HepG2 (cell line): ENCODE measurements around the gene ATP4B. TPM values are rescaled to one million over a fixed set of nuclear protein-coding genes. Genes with fewer than 3 reads are reported as not detected.
A peak's percentile ranks its signal among the peaks of the same experiment; 100 is the strongest.

Source experiments
- ATAC-seq: fragments of 200-7000 bp; cut with Tn5 transposase; 3 replicates; pipeline ENCODE4 v1.9.1; 2020; ENCODE audit warnings: mild to moderate bottlenecking, moderate library complexity
- BruUV-seq: library from RNA; stranded (reverse); fragments of 400-500 nt; replicated peaks from 2 replicates; lab custom pipeline; 2021; lab: Mats Ljungman, UMichigan
- CTCF ChIA-PET: fragments of 300-600 bp; formaldehyde crosslinking; extraction: SDS; loops from one replicate; lab custom pipeline; 2021; ENCODE audit warnings: low total read pairs, inconsistent platforms, low intra/inter-chr PET ratio; lab: Yijun Ruan, JAX
- POLR2A ChIA-PET: fragments of 350-600 bp; sonication (Branson Sonifier 250); formaldehyde crosslinking; loops from one replicate; lab custom pipeline; 2020; ENCODE audit warnings: antibody characterized with exemption, inconsistent platforms; lab: Yijun Ruan, JAX
- DNase-seq: peaks from one replicate; pipeline ENCODE4 v3.0.0-alpha.2; 2015; ENCODE audit warnings: low spot score
- FAIRE-seq: peaks from 3 replicates; lab custom pipeline; 2011; peaks lifted over from hg19 to GRCh38; lab: Jason Lieb, UNC
- H2AFZ ChIP-seq: one replicate; pipeline ENCODE4 v1.6.1; 2011; ENCODE audit warnings: low read length, inconsistent platforms
- H3K27ac ChIP-seq: fragments of 300-600 bp; 3 replicates; pipeline ENCODE4 v1.8.0; 2011; ENCODE audit warnings: mixed run types, mild to moderate bottlenecking, mixed read lengths, low read length, inconsistent platforms; ENCODE audit not compliant: insufficient read depth; ENCODE audit errors: extremely low read length
- H3K27me3 ChIP-seq, 2 experiments: fragments of 200-600 bp in 1 of 2; 2 replicates in 1 of 2; 3 replicates in 1 of 2; pipeline versions ENCODE4 v1.6.0 to v1.8.0; 2011; ENCODE audit warnings: low read length in 2 of 2, mild to moderate bottlenecking in 2 of 2, moderate library complexity in 2 of 2, inconsistent platforms in 1 of 2; ENCODE audit not compliant: insufficient read depth in 2 of 2, control insufficient read depth in 1 of 2
- H3K36me3 ChIP-seq, 2 experiments: fragments of 200-600 bp in 1 of 2; replicated peaks in 1 of 2; 2 replicates in 1 of 2; 3 replicates in 1 of 2; pipeline versions ENCODE4 v1.5.1 to v1.8.0; 2011; ENCODE audit warnings: low read length in 2 of 2, inconsistent platforms in 1 of 2; ENCODE audit not compliant: insufficient read depth in 2 of 2, control insufficient read depth in 1 of 2
- H3K4me1 ChIP-seq: 2 replicates; pipeline ENCODE4 v1.5.1; 2012; ENCODE audit warnings: low read length, inconsistent platforms; ENCODE audit not compliant: insufficient read depth
- H3K4me2 ChIP-seq: 2 replicates; pipeline ENCODE4 v1.6.0; 2011; ENCODE audit warnings: low read depth, low read length, inconsistent platforms
- H3K4me3 ChIP-seq, 3 experiments: fragments of 200-600 bp in 1 of 3; sonication (generic), shearing (Covaris generic) in 1 of 3; replicated peaks in 1 of 3; 2 replicates each; pipeline ENCODE4 v1.5.1; 2011 to 2016; ENCODE audit warnings: low read length in 3 of 3, inconsistent platforms in 2 of 3, low read depth in 2 of 3, mild to moderate bottlenecking in 2 of 3, control low read depth in 1 of 3, mixed read lengths in 1 of 3; ENCODE audit not compliant: insufficient read depth in 1 of 3
- H3K79me2 ChIP-seq: one replicate; pipeline ENCODE4 v1.6.1; 2011; ENCODE audit warnings: low read length, inconsistent platforms; ENCODE audit not compliant: insufficient read depth
- H3K9ac ChIP-seq: 2 replicates; pipeline ENCODE4 v1.6.0; 2011; ENCODE audit warnings: mild to moderate bottlenecking, low read depth, low read length, inconsistent platforms; ENCODE audit not compliant: insufficient read depth
- H3K9me3 ChIP-seq: 2 replicates; pipeline ENCODE4 v1.5.1; 2012; ENCODE audit warnings: mild to moderate bottlenecking, low read length
- H4K20me1 ChIP-seq: 2 replicates; pipeline ENCODE4 v1.6.0; 2011; ENCODE audit warnings: inconsistent platforms, mild to moderate bottlenecking, low read length, moderate library complexity; ENCODE audit not compliant: insufficient read depth
- CBFB ChIP-seq: sonication (generic); formaldehyde crosslinking; IDR thresholded peaks from 2 replicates; pipeline ENCODE4 v1.4.0; 2020; ENCODE audit warnings: missing genetic modification reagents
- GPN1 ChIP-seq: sonication (generic); formaldehyde crosslinking; IDR thresholded peaks from 2 replicates; pipeline ENCODE4 v1.5.1; 2020; ENCODE audit warnings: missing genetic modification reagents, borderline replicate concordance
- MXD1 ChIP-seq: sonication (generic); formaldehyde crosslinking; IDR thresholded peaks from 2 replicates; pipeline ENCODE4 v1.4.0; 2020; ENCODE audit warnings: mild to moderate bottlenecking, missing genetic modification reagents
- ONECUT2 ChIP-seq: sonication (generic); formaldehyde crosslinking; IDR thresholded peaks from 2 replicates; pipeline ENCODE4 v1.4.0; 2020; ENCODE audit warnings: missing genetic modification reagents
- RELA ChIP-seq: sonication (generic); formaldehyde crosslinking; IDR thresholded peaks from 2 replicates; pipeline ENCODE4 v1.4.0; 2020; ENCODE audit warnings: missing genetic modification reagents
- SAP130 ChIP-seq: IDR thresholded peaks from 2 replicates; pipeline ENCODE4 v1.6.1; 2016; ENCODE audit warnings: low read depth
- ZNF124 ChIP-seq: sonication (generic); formaldehyde crosslinking; IDR thresholded peaks from 2 replicates; pipeline ENCODE4 v1.4.0; 2020; ENCODE audit warnings: missing genetic modification reagents
- ZNF331 ChIP-seq: sonication (generic); formaldehyde crosslinking; IDR thresholded peaks from 2 replicates; pipeline ENCODE4 v1.4.0; 2020; ENCODE audit warnings: missing genetic modification reagents
- ZNF75D ChIP-seq: sonication (generic); formaldehyde crosslinking; IDR thresholded peaks from 2 replicates; pipeline ENCODE4 v1.8.1; 2023; ENCODE audit warnings: missing genetic modification reagents, mild to moderate bottlenecking, borderline replicate concordance
- ZNF766 ChIP-seq: sonication (generic); formaldehyde crosslinking; IDR thresholded peaks from 2 replicates; pipeline ENCODE4 v1.5.0; 2020; ENCODE audit warnings: missing genetic modification reagents, borderline replicate concordance
- WGBS: methylation state at CpG from one replicate; pipeline ENCODE4 v1.1.6; 2017; ENCODE audit warnings: low lambda C conversion rate; 5-methylcytosine and 5-hydroxymethylcytosine counted together
- in situ Hi-C: cut with HindIII; loops from 2 replicates; pipeline ENCODE4 v1.10.0; 2017; ENCODE audit warnings: low pct_unique_long_range_greater_than_20kb; ENCODE audit not compliant: extremely low pct_ligation_motif_present
- intact Hi-C: fragments of 100-400 bp; cut with micrococcal nuclease; formaldehyde crosslinking; loops from one replicate; pipeline ENCODE4 v1.10.0; 2022; ENCODE audit not compliant: unreplicated experiment
- polyA plus RNA-seq, 8 experiments: library from polyadenylated mRNA; depleted of rRNA in 3 of 8; stranded (reverse) in 7 of 8; unstranded in 1 of 8; fragments of >200 nt; fragmentation: Illumina TruSeq in 4 of 8; extraction: Trizol in 4 of 8; gene quantifications; 2 replicates each; pipeline versions ENCODE4 v1.2.1 to v1.2.3, GENCODE V29; 2011 to 2016; ENCODE audit warnings: low read depth in 4 of 8, missing spikeins in 1 of 8, mixed read lengths in 1 of 8; ENCODE audit not compliant: insufficient read depth in 1 of 8
- total RNA-seq, 5 experiments: library from RNA; depleted of rRNA; stranded (reverse); fragments of >200 nt; fragmentation: Illumina TruSeq; extraction: Trizol; gene quantifications; 2 replicates each; pipeline ENCODE4 v1.2.3, GENCODE V29; 2016; ENCODE audit warnings: low read depth in 1 of 5
- TF ChIP-seq, protein P1 (sequence below): sonication (generic); formaldehyde crosslinking; IDR thresholded peaks from 2 replicates; pipeline ENCODE4 v1.4.0; 2020; ENCODE audit warnings: missing genetic modification reagents, borderline replicate concordance

The ATP4B gene
- total and polyA plus RNA-seq, 2 of the 13 experiments (the other 11 are each of a cell fraction or from before 2014, with no cell fraction given), result not detected

GRCh38 chr13:113621046-113621445 lies 37.0 kb downstream of the ATP4B start:
- Histone ChIP-seq H3K36me3 (peaks cover 12 to 40% of the 10 kb centered on the region in 2 experiments), H3K27ac (no peak overlapping the region), H2AFZ (no peak overlapping the region), H4K20me1 (peaks cover 3% of the 10 kb centered on the region; the same call in 1 of the 2 replicates), H3K4me2 (no peak overlapping the region), H3K27me3 (no peaks in the 10 kb centered on the region), H3K9me3 (no peaks in the 10 kb centered on the region), H3K4me3 (no peak overlapping the region), H3K9ac (no peak overlapping the region), H3K4me1 (peaks cover 12% of the 10 kb centered on the region), H3K79me2 (peaks cover 20% of the 10 kb centered on the region)
- ATAC-seq, result no peak
- intact Hi-C loops, result no loop called here
- BruUV-seq, result TSS peak; percentile 40
- 97% methylated on average over 15 of the region's 15 CpGs for WGBS
- TF ChIP-seq, protein P1, sequence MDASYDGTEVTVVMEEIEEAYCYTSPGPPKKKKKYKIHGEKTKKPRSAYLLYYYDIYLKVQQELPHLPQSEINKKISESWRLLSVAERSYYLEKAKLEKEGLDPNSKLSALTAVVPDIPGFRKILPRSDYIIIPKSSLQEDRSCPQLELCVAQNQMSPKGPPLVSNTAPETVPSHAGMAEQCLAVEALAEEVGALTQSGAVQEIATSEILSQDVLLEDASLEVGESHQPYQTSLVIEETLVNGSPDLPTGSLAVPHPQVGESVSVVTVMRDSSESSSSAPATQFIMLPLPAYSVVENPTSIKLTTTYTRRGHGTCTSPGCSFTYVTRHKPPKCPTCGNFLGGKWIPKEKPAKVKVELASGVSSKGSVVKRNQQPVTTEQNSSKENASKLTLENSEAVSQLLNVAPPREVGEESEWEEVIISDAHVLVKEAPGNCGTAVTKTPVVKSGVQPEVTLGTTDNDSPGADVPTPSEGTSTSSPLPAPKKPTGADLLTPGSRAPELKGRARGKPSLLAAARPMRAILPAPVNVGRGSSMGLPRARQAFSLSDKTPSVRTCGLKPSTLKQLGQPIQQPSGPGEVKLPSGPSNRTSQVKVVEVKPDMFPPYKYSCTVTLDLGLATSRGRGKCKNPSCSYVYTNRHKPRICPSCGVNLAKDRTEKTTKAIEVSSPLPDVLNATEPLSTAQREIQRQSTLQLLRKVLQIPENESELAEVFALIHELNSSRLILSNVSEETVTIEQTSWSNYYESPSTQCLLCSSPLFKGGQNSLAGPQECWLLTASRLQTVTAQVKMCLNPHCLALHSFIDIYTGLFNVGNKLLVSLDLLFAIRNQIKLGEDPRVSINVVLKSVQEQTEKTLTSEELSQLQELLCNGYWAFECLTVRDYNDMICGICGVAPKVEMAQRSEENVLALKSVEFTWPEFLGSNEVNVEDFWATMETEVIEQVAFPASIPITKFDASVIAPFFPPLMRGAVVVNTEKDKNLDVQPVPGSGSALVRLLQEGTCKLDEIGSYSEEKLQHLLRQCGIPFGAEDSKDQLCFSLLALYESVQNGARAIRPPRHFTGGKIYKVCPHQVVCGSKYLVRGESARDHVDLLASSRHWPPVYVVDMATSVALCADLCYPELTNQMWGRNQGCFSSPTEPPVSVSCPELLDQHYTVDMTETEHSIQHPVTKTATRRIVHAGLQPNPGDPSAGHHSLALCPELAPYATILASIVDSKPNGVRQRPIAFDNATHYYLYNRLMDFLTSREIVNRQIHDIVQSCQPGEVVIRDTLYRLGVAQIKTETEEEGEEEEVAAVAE, result no peak
- TF ChIP-seq MXD1, result no peak
- no peak for TF ChIP-seq ZNF124 (CRISPR knock-in tag)
- TF ChIP-seq ONECUT2 (CRISPR knock-in tag), result no peak
- no peak for TF ChIP-seq ZNF766
- TF ChIP-seq ZNF75D, result no peak
- no peak for TF ChIP-seq ZNF331 (CRISPR knock-in tag)
- no peak for TF ChIP-seq GPN1 (CRISPR knock-in tag)
- TF ChIP-seq SAP130 (CRISPR knock-in tag), result no peak
- TF ChIP-seq RELA (CRISPR knock-in tag), result no peak
- TF ChIP-seq CBFB (CRISPR knock-in tag), result no peak
- FAIRE-seq, result no peak
- DNase-seq, result no peak
- in situ Hi-C loops, result no loop called here
- CTCF ChIA-PET, result no interaction called here
- POLR2A ChIA-PET, result no interaction called here
